ENCODE data around the gene SLC4A1. TPM values are rescaled to one million over a fixed set of nuclear protein-coding genes. Genes with fewer than 3 reads are reported as not detected.
A peak's percentile ranks its signal among the peaks of the same experiment; 100 is the strongest.

SLC4A1 gene
- total and polyA plus RNA-seq, 4 donors, result 0.14 to 1,478 TPM; not detected in 2

- WGBS, result under 1% methylated on average over 66 of the region's 68 CpGs
- TF ChIP-seq FOXA2 (IDR thresholded peaks at IDR 0.05) (no peak), SP1 (IDR thresholded peaks at IDR 0.05) (no peak), CTCF (IDR thresholded peaks at IDR 0.05; ENCODE audit: low read depth, low read length, missing input control) (no peak), NR2F2 (IDR thresholded peaks at IDR 0.05) (no peak), EGR1 (IDR thresholded peaks at IDR 0.05; ENCODE audit: low read depth in 2 of 2) (no peak), JUND (IDR thresholded peaks at IDR 0.05) (no peak), RAD21 (IDR thresholded peaks at IDR 0.05) (no peak), TAF1 (conservative IDR thresholded peaks at IDR 0.05) (no peak), HNF4A (conservative IDR thresholded peaks at IDR 0.05) (no peak), HNF4G (IDR thresholded peaks at IDR 0.05) (no peak), YY1 (IDR thresholded peaks at IDR 0.05) (no peak), ATF3 (IDR thresholded peaks at IDR 0.05) (no peak), GABPA (IDR thresholded peaks at IDR 0.05 in 1 of 2, conservative IDR thresholded peaks at IDR 0.05 in 1 of 2) (no peak), RXRA (IDR thresholded peaks at IDR 0.05) (no peak), FOXA1 (IDR thresholded peaks at IDR 0.05) (no peak)
- TF ChIP-seq, protein P1, sequence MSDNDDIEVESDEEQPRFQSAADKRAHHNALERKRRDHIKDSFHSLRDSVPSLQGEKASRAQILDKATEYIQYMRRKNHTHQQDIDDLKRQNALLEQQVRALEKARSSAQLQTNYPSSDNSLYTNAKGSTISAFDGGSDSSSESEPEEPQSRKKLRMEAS (IDR thresholded peaks at IDR 0.05), result no peak
- TF ChIP-seq, protein P2, sequence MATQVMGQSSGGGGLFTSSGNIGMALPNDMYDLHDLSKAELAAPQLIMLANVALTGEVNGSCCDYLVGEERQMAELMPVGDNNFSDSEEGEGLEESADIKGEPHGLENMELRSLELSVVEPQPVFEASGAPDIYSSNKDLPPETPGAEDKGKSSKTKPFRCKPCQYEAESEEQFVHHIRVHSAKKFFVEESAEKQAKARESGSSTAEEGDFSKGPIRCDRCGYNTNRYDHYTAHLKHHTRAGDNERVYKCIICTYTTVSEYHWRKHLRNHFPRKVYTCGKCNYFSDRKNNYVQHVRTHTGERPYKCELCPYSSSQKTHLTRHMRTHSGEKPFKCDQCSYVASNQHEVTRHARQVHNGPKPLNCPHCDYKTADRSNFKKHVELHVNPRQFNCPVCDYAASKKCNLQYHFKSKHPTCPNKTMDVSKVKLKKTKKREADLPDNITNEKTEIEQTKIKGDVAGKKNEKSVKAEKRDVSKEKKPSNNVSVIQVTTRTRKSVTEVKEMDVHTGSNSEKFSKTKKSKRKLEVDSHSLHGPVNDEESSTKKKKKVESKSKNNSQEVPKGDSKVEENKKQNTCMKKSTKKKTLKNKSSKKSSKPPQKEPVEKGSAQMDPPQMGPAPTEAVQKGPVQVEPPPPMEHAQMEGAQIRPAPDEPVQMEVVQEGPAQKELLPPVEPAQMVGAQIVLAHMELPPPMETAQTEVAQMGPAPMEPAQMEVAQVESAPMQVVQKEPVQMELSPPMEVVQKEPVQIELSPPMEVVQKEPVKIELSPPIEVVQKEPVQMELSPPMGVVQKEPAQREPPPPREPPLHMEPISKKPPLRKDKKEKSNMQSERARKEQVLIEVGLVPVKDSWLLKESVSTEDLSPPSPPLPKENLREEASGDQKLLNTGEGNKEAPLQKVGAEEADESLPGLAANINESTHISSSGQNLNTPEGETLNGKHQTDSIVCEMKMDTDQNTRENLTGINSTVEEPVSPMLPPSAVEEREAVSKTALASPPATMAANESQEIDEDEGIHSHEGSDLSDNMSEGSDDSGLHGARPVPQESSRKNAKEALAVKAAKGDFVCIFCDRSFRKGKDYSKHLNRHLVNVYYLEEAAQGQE (IDR thresholded peaks at IDR 0.05), result no peak
- TF ChIP-seq, protein P3, sequence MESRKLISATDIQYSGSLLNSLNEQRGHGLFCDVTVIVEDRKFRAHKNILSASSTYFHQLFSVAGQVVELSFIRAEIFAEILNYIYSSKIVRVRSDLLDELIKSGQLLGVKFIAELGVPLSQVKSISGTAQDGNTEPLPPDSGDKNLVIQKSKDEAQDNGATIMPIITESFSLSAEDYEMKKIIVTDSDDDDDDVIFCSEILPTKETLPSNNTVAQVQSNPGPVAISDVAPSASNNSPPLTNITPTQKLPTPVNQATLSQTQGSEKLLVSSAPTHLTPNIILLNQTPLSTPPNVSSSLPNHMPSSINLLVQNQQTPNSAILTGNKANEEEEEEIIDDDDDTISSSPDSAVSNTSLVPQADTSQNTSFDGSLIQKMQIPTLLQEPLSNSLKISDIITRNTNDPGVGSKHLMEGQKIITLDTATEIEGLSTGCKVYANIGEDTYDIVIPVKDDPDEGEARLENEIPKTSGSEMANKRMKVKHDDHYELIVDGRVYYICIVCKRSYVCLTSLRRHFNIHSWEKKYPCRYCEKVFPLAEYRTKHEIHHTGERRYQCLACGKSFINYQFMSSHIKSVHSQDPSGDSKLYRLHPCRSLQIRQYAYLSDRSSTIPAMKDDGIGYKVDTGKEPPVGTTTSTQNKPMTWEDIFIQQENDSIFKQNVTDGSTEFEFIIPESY (IDR thresholded peaks at IDR 0.05), result no peak
Measured at GRCh38 chr17:44198721-44199552, 69.0 kb downstream of the SLC4A1 start.

More at GRCh38 chr17:44198721-44199552, 69.0 kb downstream of the SLC4A1 start:
- peak; percentile 70 for DNase-seq (ENCODE audit: low spot score)
- peak overlapping the region; percentile 51 to 89 (median 74) for H3K4me3 ChIP-seq (ENCODE audit: low read depth in 1 of 3, low read length in 3 of 3)
- peak overlapping the region; percentile 87 to 88 for H3K27ac ChIP-seq (ENCODE audit: low read depth in 1 of 2, low read length in 2 of 2)
- no peaks in the 10 kb centered on the region for H3K27me3 ChIP-seq (ENCODE audit: control insufficient read depth in 4 of 4, insufficient read depth in 4 of 4, low read length in 3 of 4)
- H3K36me3 ChIP-seq (ENCODE audit: control insufficient read depth in 4 of 4, insufficient read depth in 3 of 4, low read depth in 1 of 4, low read length in 3 of 4), result peaks cover 2 to 23% (median 20%) of the 10 kb centered on the region in 4 donors
- no peaks in the 10 kb centered on the region for H3K9me3 ChIP-seq (ENCODE audit: control insufficient read depth in 4 of 4, low read length in 3 of 4)
- peaks cover 6 to 14% (median 12%) of the 10 kb centered on the region in 4 donors for H3K4me1 ChIP-seq (ENCODE audit: control insufficient read depth in 4 of 4, insufficient read depth in 4 of 4, low read length in 3 of 4)
- peak overlapping the region; percentile 72 to 73 for H3K9ac ChIP-seq (ENCODE audit: low read depth in 1 of 2, low read length in 2 of 2)

Small RNAs within 50 kb of the gene (small RNA-seq; reads per million reads assigned to genes)
- not detected for gene MIR6782
- not detected for gene RF00012
- gene RN7SL507P, result not detected
- not detected for gene RNU6-453P

Other genes starting within 250 kb of the SLC4A1 start
- 10 to 100 TPM; 12.1 to 13.6 TPM for gene LSM12, start 201.5 kb downstream of the SLC4A1 start, total RNA-seq
- 10 to 100 TPM; 16.7 to 31.9 TPM for gene LSM12, start 201.5 kb downstream of the SLC4A1 start, polyA plus RNA-seq
- 1 to 10 TPM; 6.7 to 7.8 TPM for gene G6PC3, start 197.4 kb downstream of the SLC4A1 start, total RNA-seq
- 10 to 100 TPM in 1 of 2 donors, 1 to 10 TPM in 1; 8.7 to 15.1 TPM for gene G6PC3, start 197.4 kb downstream of the SLC4A1 start, polyA plus RNA-seq
- gene HDAC5, start 144.5 kb downstream of the SLC4A1 start, total RNA-seq, result 10 to 100 TPM; 18.2 to 20.3 TPM
- gene HDAC5, start 144.5 kb downstream of the SLC4A1 start, polyA plus RNA-seq, result 10 to 100 TPM in 1 of 2 donors, 1 to 10 TPM in 1; 5.8 to 10.7 TPM
- gene HROB, start 126.2 kb downstream of the SLC4A1 start, total RNA-seq, result 1 to 10 TPM in 1 of 2 donors, under 1 TPM in 1; 0.08 to 1.9 TPM
- gene HROB, start 126.2 kb downstream of the SLC4A1 start, polyA plus RNA-seq, result under 1 TPM; 0.29 to 0.32 TPM
- gene ASB16, start 97.4 kb downstream of the SLC4A1 start, total RNA-seq, result under 1 TPM in 1 of 2 donors, not detected in 1; 0.37 TPM
- under 1 TPM; 0.02 to 0.08 TPM for gene ASB16, start 97.4 kb downstream of the SLC4A1 start, polyA plus RNA-seq
- gene TMUB2, start 81.2 kb downstream of the SLC4A1 start, total RNA-seq, result 10 to 100 TPM; 12.2 to 14.7 TPM
- gene TMUB2, start 81.2 kb downstream of the SLC4A1 start, polyA plus RNA-seq, result 10 to 100 TPM; 13.3 to 18.8 TPM
- gene ATXN7L3, start 68.3 kb downstream of the SLC4A1 start, total RNA-seq, result 10 to 100 TPM; 13.8 to 20.9 TPM
- gene ATXN7L3, start 68.3 kb downstream of the SLC4A1 start, polyA plus RNA-seq, result 10 to 100 TPM in 1 of 2 donors, 1 to 10 TPM in 1; 5.1 to 15.7 TPM
- 10 to 100 TPM; 27.2 to 39.6 TPM for gene UBTF, start 48.5 kb downstream of the SLC4A1 start, total RNA-seq
- gene UBTF, start 48.5 kb downstream of the SLC4A1 start, polyA plus RNA-seq, result 10 to 100 TPM; 12.5 to 20.6 TPM
- 10 to 100 TPM in 1 of 2 donors, not detected in 1; 17.0 TPM for gene RUNDC3A, start 40.5 kb upstream of the SLC4A1 start, total RNA-seq
- under 1 TPM; 0.05 to 0.06 TPM for gene RUNDC3A, start 40.5 kb upstream of the SLC4A1 start, polyA plus RNA-seq
- gene SLC25A39, start 56.7 kb upstream of the SLC4A1 start, total RNA-seq, result 100 to 1,000 TPM in 1 of 2 donors, 10 to 100 TPM in 1; 62.0 to 395 TPM
- gene SLC25A39, start 56.7 kb upstream of the SLC4A1 start, polyA plus RNA-seq, result 10 to 100 TPM; 70.5 to 97.2 TPM
- gene GRN, start 77.2 kb upstream of the SLC4A1 start, total RNA-seq, result 100 to 1,000 TPM in 1 of 2 donors, 10 to 100 TPM in 1; 90.9 to 166 TPM
- 100 to 1,000 TPM; 127 to 139 TPM for gene GRN, start 77.2 kb upstream of the SLC4A1 start, polyA plus RNA-seq
- gene FAM171A2, start 95.7 kb upstream of the SLC4A1 start, total RNA-seq, result 1 to 10 TPM in 1 of 2 donors, under 1 TPM in 1; 0.08 to 1.1 TPM
- under 1 TPM in 1 of 2 donors, not detected in 1; 0.18 TPM for gene FAM171A2, start 95.7 kb upstream of the SLC4A1 start, polyA plus RNA-seq
- 10 to 100 TPM in 1 of 2 donors, under 1 TPM in 1; 0.25 to 23.8 TPM for gene ITGA2B, start 121.5 kb upstream of the SLC4A1 start, total RNA-seq
- under 1 TPM; 0.22 to 0.38 TPM for gene ITGA2B, start 121.5 kb upstream of the SLC4A1 start, polyA plus RNA-seq
- 10 to 100 TPM in 1 of 2 donors, 1 to 10 TPM in 1; 8.4 to 21.8 TPM for gene GPATCH8, start 235.3 kb upstream of the SLC4A1 start, total RNA-seq
- 10 to 100 TPM in 1 of 2 donors, 1 to 10 TPM in 1; 4.2 to 11.4 TPM for gene GPATCH8, start 235.3 kb upstream of the SLC4A1 start, polyA plus RNA-seq

Data from liver (tissue), 10 donors.